ENCODE data around the gene RXRB. TPM values are rescaled to one million over a fixed set of nuclear protein-coding genes. Genes with fewer than 3 reads are reported as not detected.

Gene RXRB
- polyA plus RNA-seq, 1 of the 3 experiments (the other 2 are of a cell fraction), result 45.8 TPM

DNA sequence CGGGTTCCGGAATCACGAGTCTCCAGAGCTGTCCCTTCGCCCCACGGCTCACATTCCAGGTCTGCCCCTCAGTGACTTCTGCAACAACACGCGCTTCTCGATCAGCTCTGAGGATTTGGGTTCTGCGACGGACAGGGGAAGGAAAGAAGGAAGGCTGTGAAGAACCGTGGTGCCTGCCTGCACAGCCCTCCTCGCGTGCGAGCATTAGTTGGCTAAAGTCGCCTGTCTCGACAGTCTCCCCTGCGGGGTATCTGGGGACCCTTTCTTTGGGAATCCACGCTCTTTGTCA is 48.1 kb upstream of the RXRB start:
- Histone ChIP-seq H3K9ac (peak overlapping the region; percentile 72), H3K27me3 (ENCODE audit: insufficient read depth) (no peaks in the 10 kb centered on the region; the same call in 1 of the 2 replicates), H3K9me2 (no peaks in the 10 kb centered on the region), H3K36me3 (replicated peaks in 1 of 2; ENCODE audit: control insufficient read depth in 1 of 2, insufficient read depth in 2 of 2, low read length in 1 of 2) (peaks cover 6 to 14% of the 10 kb centered on the region in 2 experiments), H3K79me2 (ENCODE audit: insufficient read depth) (peaks cover 10% of the 10 kb centered on the region; the same call in 1 of the 2 replicates), H3K4me2 (peak overlapping the region; percentile 98), H3K4me1 (ENCODE audit: control insufficient read depth in 1 of 2, insufficient read depth in 2 of 2, low read depth in 1 of 2, low read length in 1 of 2) (peaks cover 21 to 30% of the 10 kb centered on the region in 2 experiments), H3F3A (replicated peaks; ENCODE audit: insufficient read depth) (peaks cover 39% of the 10 kb centered on the region), H2AFZ (ENCODE audit: low read depth) (peak overlapping the region; percentile 84), H4K20me1 (ENCODE audit: insufficient read depth) (no peaks in the 10 kb centered on the region), H3K27ac (ENCODE audit: low read depth in 2 of 2, low read length in 1 of 2) (peak overlapping the region; percentile 96), H3K4me3 (ENCODE audit: low read depth in 2 of 2, low read length in 1 of 2) (peak overlapping the region; percentile 62 to 76), H3K9me3 (no peaks in the 10 kb centered on the region)
- no peak for DNase-seq
- POLR2A ChIA-PET, result interaction anchor here (1.0 to 3.0 kb wide), 8 partner anchors 12 to 354 kb away, joined by 3 to 18 read pairs (median 5); partner anchors contain the start of genes B3GALT4, HSD17B8, RING1 and RPS18
- TF ChIP-seq TCF12 (IDR thresholded peaks at IDR 0.05) (no peak), TAF1 (IDR thresholded peaks at IDR 0.05; ENCODE audit: borderline replicate concordance, low read depth, low read length) (peak; percentile 1; the same call in 1 of the 2 replicates)
- 9% methylated on average over 13 of the region's 18 CpGs for WGBS (ENCODE audit: low lambda C conversion rate)
- CTCF ChIA-PET, result interaction anchor here (0.6 to 7.3 kb wide), 58 partner anchors 10 to 395 kb away, joined by 3 to 96 read pairs (median 6); partner anchors contain the start of genes B3GALT4, HLA-DMA, HLA-DMB and HLA-DOA

DNA sequence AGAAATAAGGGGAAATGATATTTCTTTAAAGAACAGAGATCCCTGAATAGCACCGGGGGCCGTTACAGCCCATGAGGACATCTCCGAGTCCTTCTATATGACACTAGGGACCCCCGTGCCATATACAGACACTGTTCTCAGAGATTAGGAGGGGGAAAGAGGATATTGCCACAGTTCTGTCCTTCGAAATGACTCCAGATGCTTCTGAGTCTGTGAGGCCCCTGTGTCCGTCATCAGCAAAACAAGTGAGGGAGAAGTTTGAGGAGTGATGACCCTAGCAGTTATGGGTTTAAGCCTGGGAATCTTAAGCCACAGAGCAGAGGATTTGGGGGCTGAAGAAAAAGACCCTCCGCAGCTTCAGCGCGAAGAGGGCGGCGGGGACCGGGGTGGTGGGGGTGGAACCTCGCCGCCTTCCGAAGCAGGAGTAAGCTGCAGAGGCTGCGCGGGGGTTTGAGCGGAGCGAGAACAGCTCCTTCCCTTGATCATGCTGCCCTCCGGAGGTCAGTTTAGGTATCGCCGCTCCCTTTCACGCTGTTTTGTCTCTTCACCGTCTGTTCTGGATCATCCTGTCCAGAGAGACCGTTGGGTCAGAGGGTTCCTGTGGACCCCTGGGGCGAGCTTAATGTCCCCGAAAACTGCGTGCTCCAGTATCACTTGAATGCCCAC is 47.6 kb upstream of the RXRB start:
- Histone ChIP-seq H3K4me2 (peak overlapping the region; percentile 98), H3K27me3 (ENCODE audit: insufficient read depth) (no peaks in the 10 kb centered on the region; the same call in 1 of the 2 replicates), H3K27ac (ENCODE audit: low read depth in 2 of 2, low read length in 1 of 2) (peak overlapping the region; percentile 96), H3K9ac (peak overlapping the region; percentile 72), H3K4me1 (ENCODE audit: control insufficient read depth in 1 of 2, insufficient read depth in 2 of 2, low read depth in 1 of 2, low read length in 1 of 2) (peaks cover 21 to 30% of the 10 kb centered on the region in 2 experiments), H3F3A (replicated peaks; ENCODE audit: insufficient read depth) (peaks cover 34% of the 10 kb centered on the region), H2AFZ (ENCODE audit: low read depth) (peak overlapping the region; percentile 88), H3K9me2 (no peaks in the 10 kb centered on the region), H3K9me3 (no peaks in the 10 kb centered on the region), H4K20me1 (ENCODE audit: insufficient read depth) (no peaks in the 10 kb centered on the region), H3K36me3 (replicated peaks in 1 of 2; ENCODE audit: control insufficient read depth in 1 of 2, insufficient read depth in 2 of 2, low read length in 1 of 2) (peaks cover 6 to 9% of the 10 kb centered on the region in 2 experiments), H3K79me2 (ENCODE audit: insufficient read depth) (peaks cover 10% of the 10 kb centered on the region; the same call in 1 of the 2 replicates), H3K4me3 (ENCODE audit: low read depth in 2 of 2, low read length in 1 of 2) (peak overlapping the region; percentile 62 to 76)
- ChIA-PET POLR2A (interaction anchor here (1.0 to 3.0 kb wide), 7 partner anchors 11 to 354 kb away, joined by 3 to 18 read pairs (median 5); partner anchors contain the start of genes B3GALT4, HSD17B8, RING1 and RPS18), CTCF (interaction anchor here (0.6 to 7.3 kb wide), 64 partner anchors 11 to 394 kb away, joined by 3 to 96 read pairs (median 6); partner anchors contain the start of genes B3GALT4, HLA-DMA, HLA-DMB and HLA-DOA)
- 14% methylated on average over 25 of the region's 28 CpGs for WGBS (ENCODE audit: low lambda C conversion rate)
- peak; percentile 81 for DNase-seq
- TF ChIP-seq TAF1 (IDR thresholded peaks at IDR 0.05; ENCODE audit: borderline replicate concordance, low read depth, low read length), result peak; percentile 2; the same call in 1 of the 2 replicates
- no peak for TF ChIP-seq GATA2 (CRISPR knock-in tag; IDR thresholded peaks at IDR 0.05)
- peak; percentile 36; the same call in 1 of the 2 replicates for TF ChIP-seq MAX (IDR thresholded peaks at IDR 0.05; ENCODE audit: low read depth)
- TF ChIP-seq CTCF (IDR thresholded peaks at IDR 0.05), result peak; percentile 88
- peak; percentile 41; the same call in 1 of the 2 replicates for TF ChIP-seq NRF1 (IDR thresholded peaks at IDR 0.05; ENCODE audit: low read depth, low read length)
- TF ChIP-seq RFX5 (IDR thresholded peaks at IDR 0.05; ENCODE audit: low read length), result no peak
- peak; percentile 95 for TF ChIP-seq RAD21 (IDR thresholded peaks at IDR 0.05; ENCODE audit: low read length)
- TF ChIP-seq TCF12 (IDR thresholded peaks at IDR 0.05), result no peak
- TF ChIP-seq SIN3A (IDR thresholded peaks at IDR 0.05; ENCODE audit: borderline replicate concordance, low read depth, low read length), result peak; percentile 52; the same call in 1 of the 2 replicates
- TF ChIP-seq MXI1 (IDR thresholded peaks at IDR 0.05; ENCODE audit: low read depth, low read length), result peak; percentile 14; the same call in 1 of the 2 replicates
- peak; percentile 79 for TF ChIP-seq SMC3 (IDR thresholded peaks at IDR 0.05; ENCODE audit: low read depth, low read length)
- peak; percentile 22 for TF ChIP-seq CHD2 (IDR thresholded peaks at IDR 0.05; ENCODE audit: low read length, partially characterized antibody)
- TF ChIP-seq MEF2A (IDR thresholded peaks at IDR 0.05; ENCODE audit: borderline replicate concordance, low read depth), result no peak
- TF ChIP-seq, protein P1, sequence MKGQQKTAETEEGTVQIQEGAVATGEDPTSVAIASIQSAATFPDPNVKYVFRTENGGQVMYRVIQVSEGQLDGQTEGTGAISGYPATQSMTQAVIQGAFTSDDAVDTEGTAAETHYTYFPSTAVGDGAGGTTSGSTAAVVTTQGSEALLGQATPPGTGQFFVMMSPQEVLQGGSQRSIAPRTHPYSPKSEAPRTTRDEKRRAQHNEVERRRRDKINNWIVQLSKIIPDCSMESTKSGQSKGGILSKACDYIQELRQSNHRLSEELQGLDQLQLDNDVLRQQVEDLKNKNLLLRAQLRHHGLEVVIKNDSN (IDR thresholded peaks at IDR 0.05; ENCODE audit: borderline replicate concordance, low read depth), result peak; percentile 15; the same call in 1 of the 2 replicates

Measured in SK-N-SH (cell line).